Testis (tissue), 3 donors: ENCODE measurements around the gene CACNB3. TPM values are rescaled to one million over a fixed set of nuclear protein-coding genes. Genes with fewer than 3 reads are reported as not detected.

Experiments
- DNase-seq: peaks from one replicate; pipeline ENCODE4 v3.0.0-alpha.2; 2019
- H3K27ac ChIP-seq, 2 donors: fragments of 200-600 bp; sonication (generic); one replicate each; pipeline ENCODE4 v1.5.1; 2019
- H3K27me3 ChIP-seq: fragments of 200-600 bp; sonication (generic); one replicate; pipeline ENCODE4 v1.5.1; 2019
- H3K36me3 ChIP-seq: fragments of 200-600 bp; sonication (generic); one replicate; pipeline ENCODE4 v1.5.1; 2017; ENCODE audit warnings: low read depth; ENCODE audit errors: missing control alignments
- H3K4me1 ChIP-seq: fragments of 200-600 bp; sonication (generic); one replicate; pipeline ENCODE4 v1.5.1; 2019
- H3K4me3 ChIP-seq, 2 donors: fragments of 200-600 bp; sonication (generic); one replicate each; pipeline ENCODE4 v1.5.1; 2017 to 2019
- H3K9me3 ChIP-seq: fragments of 200-600 bp; sonication (generic); one replicate; pipeline ENCODE4 v1.5.1; 2017
- CTCF ChIP-seq, 3 experiments: fragments of 450-650 bp in 2 of 3; fragments of 200-600 bp in 1 of 3; sonication (generic) in 1 of 3; IDR thresholded peaks; one replicate each; pipeline ENCODE4 v1.5.1; 2016 to 2019; ENCODE audit warnings: antibody characterized with exemption in 3 of 3, mild to moderate bottlenecking in 2 of 3, moderate library complexity in 1 of 3
- POLR2A ChIP-seq: fragments of 450-650 bp; IDR thresholded peaks from one replicate; pipeline ENCODE4 v1.6.1; 2017; ENCODE audit warnings: antibody characterized with exemption, mild to moderate bottlenecking, moderate library complexity
- WGBS, 2 donors: methylation state at CpG; one replicate each; pipeline ENCODE4 v1.1.5; 2018; 5-methylcytosine and 5-hydroxymethylcytosine counted together
- intact Hi-C: fragments of 100-400 bp; cut with DNase I; formaldehyde crosslinking; loops from one replicate; pipeline ENCODE4 v1.15.1; 2023; ENCODE audit warnings: low total_unique reads
- polyA plus RNA-seq: library from polyadenylated mRNA; stranded (reverse); fragments of 350-450 nt; fragmentation: Illumina TruSeq; extraction: RNeasy Lipid Tissue Mini Kit (QIAGEN cat#74804); gene quantifications from one replicate; pipeline ENCODE4 v1.2.3, GENCODE V29; 2014; ENCODE audit warnings: low read depth, low replicate concordance; ENCODE audit not compliant: insufficient read depth
- total RNA-seq, 2 donors: library from RNA; depleted of rRNA; stranded (reverse); fragments of >200 nt; gene quantifications; one replicate each; pipeline ENCODE4 v1.2.3, GENCODE V29; 2016

CACNB3 gene
- total and polyA plus RNA-seq, 3 donors from 2014 or later: 17.2 to 20.1 (median 19.3) TPM

- no peaks in the 10 kb centered on the region for H3K36me3 ChIP-seq
- H3K27me3 ChIP-seq: no peaks in the 10 kb centered on the region
- no peaks in the 10 kb centered on the region for H3K9me3 ChIP-seq
- H3K4me3 ChIP-seq: no peak overlapping the region
- no peak overlapping the region for H3K27ac ChIP-seq
- DNase-seq: no peak
- H3K4me1 ChIP-seq: peaks cover 25% of the 10 kb centered on the region
- 70 to 82% methylated on average over 28 to 63 of the region's 63 CpGs for WGBS, 2 donors
- TF ChIP-seq CTCF (IDR thresholded peaks at IDR 0.05) (no peak), POLR2A (no peak)
- intact Hi-C loops: no loop called here
These were observed 35.6 kb upstream of the CACNB3 start for GRCh38 chr12:48782457-48783395.

- no peak overlapping the region for H3K4me3 ChIP-seq
- TF ChIP-seq POLR2A (no peak), CTCF (IDR thresholded peaks at IDR 0.05) (no peak)
- no peak overlapping the region for H3K27ac ChIP-seq
- no peak for DNase-seq
- peaks cover 28% of the 10 kb centered on the region for H3K4me1 ChIP-seq
- H3K9me3 ChIP-seq: no peaks in the 10 kb centered on the region
- no peaks in the 10 kb centered on the region for H3K27me3 ChIP-seq
- WGBS, 2 donors: 92 to 94% methylated on average over 4 of the region's 4 CpGs
- intact Hi-C loops: no loop called here
- no peaks in the 10 kb centered on the region for H3K36me3 ChIP-seq
These were observed 34.9 kb upstream of the CACNB3 start for GRCh38 chr12:48783432-48783831.

- WGBS, 2 donors: 40 to 47% methylated on average over 7 of the region's 7 CpGs
- Histone ChIP-seq H3K27me3 (no peaks in the 10 kb centered on the region), H3K36me3 (no peaks in the 10 kb centered on the region), H3K9me3 (no peaks in the 10 kb centered on the region), H3K4me3 (no peak overlapping the region), H3K4me1 (peaks cover 21% of the 10 kb centered on the region), H3K27ac (peak overlapping the region; percentile 4 to 79)
- DNase-seq: no peak
- no peak for TF ChIP-seq POLR2A
- TF ChIP-seq CTCF (IDR thresholded peaks at IDR 0.05): no peak
- intact Hi-C loops: no loop called here
These were observed 31.4 kb upstream of the CACNB3 start for GRCh38 chr12:48786591-48787544.

- TF ChIP-seq CTCF (IDR thresholded peaks at IDR 0.05) (no peak), POLR2A (no peak)
- H3K4me1 ChIP-seq: peaks cover 21% of the 10 kb centered on the region
- peak overlapping the region; percentile 71 to 77 for H3K4me3 ChIP-seq
- DNase-seq: no peak
- no peaks in the 10 kb centered on the region for H3K27me3 ChIP-seq
- 7 to 12% methylated on average over 11 of the region's 11 CpGs for WGBS, 2 donors
- no peaks in the 10 kb centered on the region for H3K36me3 ChIP-seq
- peak overlapping the region; percentile 60 to 79 for H3K27ac ChIP-seq
- no peaks in the 10 kb centered on the region for H3K9me3 ChIP-seq
- intact Hi-C loops: no loop called here
These were observed 30.3 kb upstream of the CACNB3 start for GRCh38 chr12:48787791-48788523.
